Trophoblast cell (in vitro differentiated cells and primary cell): ENCODE results near the gene NT5DC1.
A peak's percentile ranks its signal among the peaks of the same experiment; 100 is the strongest.

ENCODE experiments used
- DNase-seq, 2 donors: peaks; one replicate each; pipeline ENCODE4 v3.0.0-alpha.2; 2016
- H2AFZ ChIP-seq: 2 replicates; pipeline ENCODE4 v1.6.1; 2013; ENCODE audit warnings: low read length, moderate library complexity, mild to moderate bottlenecking; ENCODE audit not compliant: insufficient read depth, poor library complexity
- H2AK5ac ChIP-seq: 2 replicates; pipeline ENCODE4 v1.6.1; 2013; ENCODE audit warnings: mild to moderate bottlenecking, low read length
- H2BK120ac ChIP-seq: 2 replicates; pipeline ENCODE4 v1.6.1; 2013; ENCODE audit warnings: low read length, mild to moderate bottlenecking, moderate library complexity; ENCODE audit not compliant: insufficient read depth, poor library complexity
- H2BK12ac ChIP-seq: 2 replicates; pipeline ENCODE4 v1.6.1; 2013; ENCODE audit warnings: mild to moderate bottlenecking, low read length, moderate library complexity
- H2BK5ac ChIP-seq: 2 replicates; pipeline ENCODE4 v1.6.1; 2013; ENCODE audit warnings: low read length, low read depth, moderate library complexity, mild to moderate bottlenecking; ENCODE audit not compliant: poor library complexity
- H3K14ac ChIP-seq: 2 replicates; pipeline ENCODE4 v1.6.1; 2013; ENCODE audit warnings: mild to moderate bottlenecking, low read length
- H3K18ac ChIP-seq: 2 replicates; pipeline ENCODE4 v1.6.1; 2013; ENCODE audit warnings: mild to moderate bottlenecking, low read length
- H3K23ac ChIP-seq: 2 replicates; pipeline ENCODE4 v1.6.1; 2013; ENCODE audit warnings: low read length
- H3K27ac ChIP-seq: 2 replicates; pipeline ENCODE4 v1.5.1; 2013; ENCODE audit warnings: low read depth, mild to moderate bottlenecking, inconsistent platforms, low read length, moderate library complexity
- H3K27me3 ChIP-seq: 2 replicates; pipeline ENCODE4 v1.6.1; 2013; ENCODE audit warnings: inconsistent platforms, mild to moderate bottlenecking, low read length, moderate library complexity; ENCODE audit not compliant: insufficient read depth
- H3K36me3 ChIP-seq, 2 experiments: 1 replicate in 1 of 2; 2 replicates in 1 of 2; pipeline ENCODE4 v1.6.1; 2013; ENCODE audit warnings: low read length in 2 of 2, mild to moderate bottlenecking in 2 of 2, moderate library complexity in 1 of 2; ENCODE audit not compliant: insufficient read depth in 2 of 2, control insufficient read depth in 1 of 2
- H3K4ac ChIP-seq: 2 replicates; pipeline ENCODE4 v1.6.1; 2013; ENCODE audit warnings: low read depth, mild to moderate bottlenecking, low read length, moderate library complexity
- H3K4me1 ChIP-seq, 2 experiments: 1 replicate in 1 of 2; 2 replicates in 1 of 2; pipeline ENCODE4 v1.6.1; 2013; ENCODE audit warnings: low read length in 2 of 2, mild to moderate bottlenecking in 2 of 2, moderate library complexity in 1 of 2; ENCODE audit not compliant: insufficient read depth in 2 of 2, control insufficient read depth in 1 of 2
- H3K4me2 ChIP-seq: 2 replicates; pipeline ENCODE4 v1.6.1; 2013; ENCODE audit warnings: inconsistent platforms, mild to moderate bottlenecking, low read length, moderate library complexity
- H3K4me3 ChIP-seq: 2 replicates; pipeline ENCODE4 v1.5.1; 2013; ENCODE audit warnings: mild to moderate bottlenecking, low read depth, low read length, inconsistent platforms
- H3K79me1 ChIP-seq: one replicate; pipeline ENCODE4 v1.6.1; 2013; ENCODE audit warnings: low read length
- H3K79me2 ChIP-seq: 2 replicates; pipeline ENCODE4 v1.6.1; 2013; ENCODE audit warnings: low read length, mild to moderate bottlenecking; ENCODE audit not compliant: control insufficient read depth, insufficient read depth, poor library complexity
- H3K9ac ChIP-seq: 2 replicates; pipeline ENCODE4 v1.6.1; 2013; ENCODE audit warnings: mild to moderate bottlenecking, low read length
- H3K9me3 ChIP-seq: 2 replicates; pipeline ENCODE4 v1.6.1; 2013; ENCODE audit warnings: low read depth, mild to moderate bottlenecking, control low read depth, inconsistent platforms, low read length; ENCODE audit not compliant: insufficient read depth
- H4K12ac ChIP-seq: 2 replicates; pipeline ENCODE4 v1.6.1; 2013; ENCODE audit warnings: low read depth, mild to moderate bottlenecking, low read length, moderate library complexity
- H4K8ac ChIP-seq: 2 replicates; pipeline ENCODE4 v1.6.1; 2013; ENCODE audit warnings: low read depth, mild to moderate bottlenecking, low read length, moderate library complexity
- H4K91ac ChIP-seq: one replicate; pipeline ENCODE4 v1.6.1; 2013; ENCODE audit warnings: low read depth, mild to moderate bottlenecking, low read length, moderate library complexity
- WGBS: extraction: QIAGEN DNeasy Blood & Tissue Kit; methylation state at CpG from one replicate; pipeline ENCODE4 v1.1.7; 2013; ENCODE audit warnings: missing lambda C conversion rate; ENCODE audit not compliant: insufficient read length, insufficient coverage; ENCODE audit errors: extremely low coverage; 5-methylcytosine and 5-hydroxymethylcytosine counted together

Gene NT5DC1

GRCh38 chr6:116059713-116060571 is 40.7 kb upstream of the NT5DC1 start:
- no CpG with 5 or more reads among the region's 13 CpGs for WGBS
- H3K36me3 ChIP-seq: no peaks in the 10 kb centered on the region

GRCh38 chr6:116060572-116061283 is 39.9 kb upstream of the NT5DC1 start, which contains the start of gene FRK:
Gene FRK, minus strand, starts transcription at chr6:116060891. Its CDS starts 580 bp downstream, at chr6:116060311.
- peak within 1 kb of the TSS; percentile 38 for H3K18ac ChIP-seq
- H3K14ac ChIP-seq: peak within 1 kb of the TSS; percentile 30
- H2BK5ac ChIP-seq: no peak within 1 kb of the TSS
- H2BK120ac ChIP-seq: no peak within 1 kb of the TSS
- H3K79me2 ChIP-seq: no peaks in the 10 kb centered on the region
- H3K23ac ChIP-seq: no peak within 1 kb of the TSS
- H3K4me1 ChIP-seq: peaks cover 9 to 10% of the 10 kb centered on the region in 2 experiments
- peak within 1 kb of the TSS; percentile 29 for H3K4me2 ChIP-seq
- no peaks in the 10 kb centered on the region for H3K79me1 ChIP-seq
- peak; percentile 49 to 75 for DNase-seq
- WGBS: no CpG with 5 or more reads among the region's 7 CpGs
- H4K91ac ChIP-seq: no peak within 1 kb of the TSS
- H3K9me3 ChIP-seq: no peaks in the 10 kb centered on the region
- no peak within 1 kb of the TSS for H2BK12ac ChIP-seq
- H4K8ac ChIP-seq: peak within 1 kb of the TSS; percentile 49
- H2AFZ ChIP-seq: peak within 1 kb of the TSS; percentile 45
- H3K27ac ChIP-seq: no peak within 1 kb of the TSS
- H3K36me3 ChIP-seq: no peaks in the 10 kb centered on the region
- no peak within 1 kb of the TSS for H3K4me3 ChIP-seq
- no peak within 1 kb of the TSS for H3K9ac ChIP-seq
- H3K4ac ChIP-seq: no peak within 1 kb of the TSS
- no peak within 1 kb of the TSS for H4K12ac ChIP-seq
- no peak within 1 kb of the TSS for H2AK5ac ChIP-seq
- H3K27me3 ChIP-seq: no peaks in the 10 kb centered on the region

More at GRCh38 chr6:116059713-116060571, 40.7 kb upstream of the NT5DC1 start:
- Histone ChIP-seq H3K27ac (no peak overlapping the region), H3K79me1 (no peaks in the 10 kb centered on the region), H3K4ac (no peak overlapping the region), H2BK5ac (no peak overlapping the region), H2BK12ac (no peak overlapping the region), H4K91ac (no peak overlapping the region), H3K14ac (peak overlapping the region; percentile 30), H3K18ac (peak overlapping the region; percentile 38), H2AK5ac (no peak overlapping the region), H3K4me3 (no peak overlapping the region), H3K27me3 (no peaks in the 10 kb centered on the region), H3K23ac (no peak overlapping the region), H2BK120ac (no peak overlapping the region), H4K8ac (peak overlapping the region; percentile 11), H3K9ac (no peak overlapping the region), H3K4me1 (peaks cover 9 to 10% of the 10 kb centered on the region in 2 experiments), H2AFZ (no peak overlapping the region), H4K12ac (no peak overlapping the region), H3K9me3 (no peaks in the 10 kb centered on the region), H3K4me2 (peak overlapping the region; percentile 3), H3K79me2 (no peaks in the 10 kb centered on the region)
- DNase-seq: peak; percentile 40 to 66

GRCh38 chr6:116062496-116062895 is 38.2 kb upstream of the NT5DC1 start:
- DNase-seq: no peak
- Histone ChIP-seq H3K79me1 (no peaks in the 10 kb centered on the region), H2AK5ac (no peak overlapping the region), H2AFZ (no peak overlapping the region), H3K4me3 (no peak overlapping the region), H3K4me1 (peaks cover 9 to 10% of the 10 kb centered on the region in 2 experiments), H2BK12ac (no peak overlapping the region), H3K14ac (no peak overlapping the region), H2BK5ac (no peak overlapping the region), H3K79me2 (no peaks in the 10 kb centered on the region), H3K23ac (no peak overlapping the region), H3K27ac (no peak overlapping the region), H3K4ac (no peak overlapping the region), H3K4me2 (no peak overlapping the region), H3K27me3 (no peaks in the 10 kb centered on the region), H4K12ac (no peak overlapping the region), H3K18ac (no peak overlapping the region), H4K91ac (no peak overlapping the region), H2BK120ac (no peak overlapping the region), H4K8ac (no peak overlapping the region), H3K36me3 (no peaks in the 10 kb centered on the region), H3K9me3 (no peaks in the 10 kb centered on the region), H3K9ac (no peak overlapping the region)
- WGBS: no CpG with 5 or more reads among the region's 4 CpGs

- Histone ChIP-seq H3K79me2 (no peaks in the 10 kb centered on the region), H3K4me3 (no peak overlapping the region), H3K4ac (no peak overlapping the region), H2BK12ac (no peak overlapping the region), H4K91ac (no peak overlapping the region), H3K14ac (no peak overlapping the region), H3K79me1 (no peaks in the 10 kb centered on the region), H4K8ac (no peak overlapping the region), H2AFZ (no peak overlapping the region), H3K27ac (no peak overlapping the region), H2AK5ac (no peak overlapping the region), H3K23ac (no peak overlapping the region), H3K4me2 (no peak overlapping the region), H3K36me3 (no peaks in the 10 kb centered on the region), H3K9ac (no peak overlapping the region), H3K4me1 (peaks cover 9% of the 10 kb centered on the region in 2 experiments), H3K9me3 (no peaks in the 10 kb centered on the region), H3K18ac (no peak overlapping the region), H3K27me3 (no peaks in the 10 kb centered on the region), H4K12ac (no peak overlapping the region), H2BK120ac (no peak overlapping the region), H2BK5ac (no peak overlapping the region)
- DNase-seq: no peak
These were observed 36.0 kb upstream of the NT5DC1 start for GRCh38 chr6:116064666-116065065.
